Retinal pigment epithelial cell (primary cell): Measurements from ENCODE around the gene CNNM4.
A peak's percentile ranks its signal among the peaks of the same experiment; 100 is the strongest.

Experiments used
- DNase-seq: peaks from one replicate; pipeline ENCODE4 v3.0.0-alpha.2; 2010; ENCODE audit warnings: low read depth
- H3K4me3 ChIP-seq: 2 replicates; pipeline ENCODE4 v1.5.1; 2011; ENCODE audit warnings: mild to moderate bottlenecking, low read length, control low read depth, moderate library complexity
- CTCF ChIP-seq: conservative IDR thresholded peaks from 2 replicates; pipeline ENCODE4 v1.5.1; 2011; ENCODE audit warnings: low read depth, low read length, control low read depth, inconsistent platforms

Gene CNNM4

GRCh38 chr2:96739633-96740428, 20.9 kb upstream of the CNNM4 start, which contains the start of gene LMAN2L:
TSS of gene LMAN2L (minus strand) at chr2:96740064. CDS start at chr2:96740040, 24 bp downstream.
- peak; percentile 85 for DNase-seq
- peak within 1 kb of the TSS; percentile 91 for H3K4me3 ChIP-seq
- TF ChIP-seq CTCF = no peak

GRCh38 chr2:96747061-96747617, 13.6 kb upstream of the CNNM4 start:
- no peak for DNase-seq
- no peak overlapping the region for H3K4me3 ChIP-seq
- no peak for TF ChIP-seq CTCF

- TF ChIP-seq CTCF = no peak
- DNase-seq = no peak
- no peak overlapping the region for H3K4me3 ChIP-seq
These were observed 8.9 kb upstream of the CNNM4 start for GRCh38 chr2:96751800-96752199.

- TF ChIP-seq CTCF = no peak
- no peak for DNase-seq
- H3K4me3 ChIP-seq = no peak overlapping the region
These were observed 6.9 kb upstream of the CNNM4 start for GRCh38 chr2:96753661-96754282.

GRCh38 chr2:96754317-96754716, 6.4 kb upstream of the CNNM4 start:
- H3K4me3 ChIP-seq = no peak overlapping the region
- DNase-seq = no peak
- no peak for TF ChIP-seq CTCF

GRCh38 chr2:96756788-96757476, 3.8 kb upstream of the CNNM4 start:
- DNase-seq = no peak
- no peak overlapping the region for H3K4me3 ChIP-seq
- TF ChIP-seq CTCF = no peak
